ENCODE results near the gene SON.

- TF ChIP-seq POLR2A (IDR thresholded peaks at IDR 0.05) (no peak), CTCF (IDR thresholded peaks at IDR 0.05) (no peak)
Observed at GRCh38 chr21:33493756-33494155, 49.1 kb upstream of the SON start.

Data from right lobe of liver (tissue), 4 donors.